GM19372 (cell line): ENCODE results near the gene ZRANB1.

Experiments
- ATAC-seq: cut with Tn5 transposase; IDR thresholded peaks from one replicate; pipeline ENCODE4 v1.9.1; 2021; ENCODE audit warnings: mild to moderate bottlenecking, low read depth, moderate library complexity; ENCODE audit not compliant: unreplicated experiment

The ZRANB1 gene

DNA sequence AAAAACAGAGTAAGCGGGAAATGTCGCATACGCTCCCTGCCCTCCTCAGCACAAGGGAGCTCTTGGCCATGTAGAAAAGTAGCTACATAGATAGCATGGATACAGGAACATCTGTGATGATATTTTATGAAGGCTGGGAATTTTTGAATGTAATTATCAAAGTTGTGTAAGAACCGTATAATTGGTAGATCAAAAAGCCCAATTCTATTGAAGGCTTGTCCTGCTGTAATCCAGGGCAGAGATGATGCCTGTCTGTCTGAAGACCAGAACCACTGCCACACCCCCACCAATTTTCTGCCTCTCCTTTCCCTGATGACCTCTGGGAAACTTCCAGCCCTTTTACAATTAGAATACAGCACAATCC is 51.4 kb downstream of the ZRANB1 start:
- ATAC-seq: no peak

DNA sequence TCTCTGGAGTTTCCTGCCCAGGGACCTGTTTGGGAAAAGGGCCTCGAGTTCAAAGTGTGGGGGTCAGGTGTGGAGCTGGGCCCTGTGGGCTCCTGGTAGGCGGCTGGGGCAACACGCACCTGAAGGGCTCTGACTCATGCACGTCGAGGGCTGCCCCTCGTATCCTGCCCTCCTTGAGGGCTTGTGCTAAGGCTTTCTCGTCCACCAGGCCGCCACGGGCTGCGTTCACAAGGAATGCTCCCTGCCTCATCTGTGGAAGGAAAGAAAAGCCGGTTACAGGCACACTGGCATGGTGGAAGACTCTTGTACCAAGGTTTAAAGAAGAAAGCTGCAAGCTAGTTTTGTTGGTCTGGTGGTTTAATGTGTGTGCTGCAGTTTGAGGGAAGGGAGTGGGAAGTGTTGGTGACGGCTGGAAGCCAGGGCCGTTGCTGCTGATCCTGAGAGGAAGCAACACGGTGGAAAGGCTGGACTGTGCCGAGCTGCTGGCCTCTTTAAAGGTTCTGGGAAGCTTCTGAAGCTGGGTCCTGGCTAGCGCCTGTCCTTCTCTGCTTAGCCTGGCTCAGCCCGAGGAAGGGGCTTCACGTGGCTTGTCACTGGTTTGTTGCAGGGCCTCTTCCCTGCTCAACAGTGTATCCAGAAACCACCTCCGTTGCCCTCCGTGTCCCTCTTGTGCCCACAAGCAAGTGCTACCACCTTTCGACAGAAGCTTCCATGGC is 52.0 kb downstream of the ZRANB1 start:
- ATAC-seq: no peak

DNA sequence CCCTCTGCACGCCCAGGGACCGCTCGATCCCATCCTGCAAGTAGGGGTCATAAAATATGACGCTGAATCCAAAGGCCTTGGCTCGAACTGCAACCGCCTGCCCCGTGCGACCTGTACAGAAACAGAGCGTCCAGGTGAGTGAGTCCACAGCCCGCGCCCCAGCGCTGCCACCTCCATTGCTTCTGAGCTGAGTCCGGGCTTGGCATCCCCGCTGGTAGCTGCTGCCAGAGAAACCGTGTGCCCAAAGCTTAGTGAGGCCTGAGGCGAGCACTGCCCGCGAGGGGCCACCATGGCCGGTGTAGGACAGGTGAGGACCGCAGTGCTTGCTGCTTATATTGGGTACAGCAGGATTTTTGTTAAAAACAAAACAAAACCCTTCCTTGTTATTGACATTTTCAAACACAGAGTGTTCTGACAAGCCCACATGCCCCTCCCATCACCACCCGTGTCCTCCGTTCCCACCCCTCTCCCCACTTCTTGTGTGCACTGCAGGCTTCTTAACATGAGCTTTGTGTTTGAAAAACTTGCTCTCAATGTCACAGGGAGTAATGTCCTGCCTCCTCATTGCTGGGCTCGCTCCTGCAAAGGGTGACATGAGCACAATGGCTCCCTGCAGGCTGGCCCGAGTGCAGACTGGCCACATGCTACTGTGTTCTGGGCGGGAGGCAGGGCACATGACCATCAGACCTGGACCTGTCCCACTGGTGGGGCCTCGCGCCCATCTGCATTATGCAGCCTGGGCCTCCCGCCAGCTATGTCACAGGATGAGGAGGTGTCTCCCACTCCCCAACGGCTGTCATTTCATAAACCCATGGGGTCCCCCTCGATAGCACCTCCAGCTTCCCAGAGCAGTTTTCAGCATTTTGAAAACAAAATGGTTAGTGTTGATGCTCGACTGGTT is 52.9 kb downstream of the ZRANB1 start:
- ATAC-seq: no peak

DNA sequence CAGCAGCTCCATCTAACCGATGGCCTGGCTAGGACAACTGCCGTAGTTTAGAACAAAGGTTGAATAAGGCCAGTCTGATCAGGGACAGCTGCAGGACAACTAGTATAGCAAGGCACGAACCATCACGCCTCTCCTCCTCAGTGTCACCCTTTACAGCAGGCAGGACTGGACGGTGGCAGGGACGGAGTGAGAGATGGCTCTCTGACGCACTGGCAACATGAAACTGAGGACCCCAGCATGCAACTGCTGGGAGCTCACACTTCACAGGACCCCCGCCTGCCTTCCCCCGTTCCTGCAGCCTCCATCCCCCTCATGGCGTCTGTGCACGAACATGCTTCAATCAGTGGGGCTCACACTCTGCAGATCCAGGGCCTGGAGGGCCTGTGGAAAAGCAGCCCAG is 53.7 kb downstream of the ZRANB1 start:
- no peak for ATAC-seq

DNA sequence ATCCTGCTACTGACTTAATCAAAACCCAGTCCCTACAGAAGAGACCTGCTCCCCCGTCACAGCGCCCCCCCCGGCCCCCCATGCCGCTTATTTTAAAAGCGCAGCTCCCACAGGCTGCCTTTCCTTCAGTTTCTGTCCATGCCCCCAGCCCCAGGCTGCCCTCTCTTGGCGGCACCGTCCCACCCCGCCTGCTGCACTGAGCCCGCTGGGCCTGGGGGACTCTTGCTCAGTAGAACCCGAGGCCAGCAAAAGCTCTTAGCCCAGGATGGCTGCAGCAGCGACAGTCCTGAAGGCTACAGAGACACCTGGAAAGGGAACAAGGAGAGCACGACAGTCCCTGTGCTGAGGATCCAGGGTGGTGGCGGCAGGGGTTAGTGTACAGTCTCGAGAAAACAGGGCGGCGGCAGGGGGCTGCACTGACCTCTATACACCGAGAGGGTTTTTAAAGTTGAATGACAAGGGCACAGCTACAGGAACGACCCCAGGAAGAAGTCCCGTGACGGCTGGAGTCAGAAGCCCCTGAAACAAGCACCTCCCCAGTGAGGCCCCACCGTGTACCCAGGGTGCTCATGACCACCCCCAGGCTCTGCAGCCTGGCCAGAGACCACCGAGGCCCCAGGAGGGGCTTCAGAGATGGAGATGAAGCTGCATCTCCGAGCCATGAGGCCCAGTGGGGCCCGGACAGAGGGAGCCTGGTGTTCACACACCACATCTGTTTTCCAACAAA is 54.4 kb downstream of the ZRANB1 start:
- ATAC-seq: no peak

DNA sequence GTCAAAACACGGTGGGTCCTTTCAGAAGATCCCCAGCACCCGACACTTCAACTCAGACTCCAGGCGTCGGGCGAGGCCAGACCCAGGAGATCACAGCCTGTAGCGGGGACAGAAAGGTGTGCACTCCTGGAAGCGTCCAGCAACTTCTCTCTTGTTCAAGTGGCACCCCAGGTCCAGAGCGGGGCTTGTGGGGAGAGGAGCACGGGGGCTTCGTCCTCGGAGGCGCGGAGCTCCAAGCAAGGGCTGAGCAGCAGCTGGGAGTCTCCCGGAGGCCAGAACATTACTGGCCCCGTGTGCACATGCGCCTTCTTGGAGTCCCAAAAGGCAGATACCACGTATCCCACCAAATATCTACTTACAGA is 54.9 kb downstream of the ZRANB1 start:
- no peak for ATAC-seq

DNA sequence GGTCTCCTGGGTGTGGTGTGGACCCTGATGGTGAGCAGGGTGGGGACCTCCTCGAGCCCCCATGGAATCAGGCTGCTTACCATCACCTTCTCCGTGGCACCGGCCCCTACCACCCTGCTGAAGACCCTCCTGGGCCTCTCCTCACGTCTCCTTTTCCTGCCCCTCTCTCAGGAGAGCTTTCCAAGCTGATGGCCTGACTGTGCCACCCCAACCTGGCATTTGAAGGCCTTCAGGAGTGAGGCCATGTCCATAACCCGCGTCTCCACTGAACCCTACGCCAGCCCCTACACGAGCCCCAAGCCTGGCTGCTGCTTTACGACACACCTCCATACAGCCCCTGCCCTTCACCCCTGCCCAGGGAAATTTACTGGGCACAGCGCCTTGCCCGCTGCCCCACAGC is 55.4 kb downstream of the ZRANB1 start:
- ATAC-seq: no peak

DNA sequence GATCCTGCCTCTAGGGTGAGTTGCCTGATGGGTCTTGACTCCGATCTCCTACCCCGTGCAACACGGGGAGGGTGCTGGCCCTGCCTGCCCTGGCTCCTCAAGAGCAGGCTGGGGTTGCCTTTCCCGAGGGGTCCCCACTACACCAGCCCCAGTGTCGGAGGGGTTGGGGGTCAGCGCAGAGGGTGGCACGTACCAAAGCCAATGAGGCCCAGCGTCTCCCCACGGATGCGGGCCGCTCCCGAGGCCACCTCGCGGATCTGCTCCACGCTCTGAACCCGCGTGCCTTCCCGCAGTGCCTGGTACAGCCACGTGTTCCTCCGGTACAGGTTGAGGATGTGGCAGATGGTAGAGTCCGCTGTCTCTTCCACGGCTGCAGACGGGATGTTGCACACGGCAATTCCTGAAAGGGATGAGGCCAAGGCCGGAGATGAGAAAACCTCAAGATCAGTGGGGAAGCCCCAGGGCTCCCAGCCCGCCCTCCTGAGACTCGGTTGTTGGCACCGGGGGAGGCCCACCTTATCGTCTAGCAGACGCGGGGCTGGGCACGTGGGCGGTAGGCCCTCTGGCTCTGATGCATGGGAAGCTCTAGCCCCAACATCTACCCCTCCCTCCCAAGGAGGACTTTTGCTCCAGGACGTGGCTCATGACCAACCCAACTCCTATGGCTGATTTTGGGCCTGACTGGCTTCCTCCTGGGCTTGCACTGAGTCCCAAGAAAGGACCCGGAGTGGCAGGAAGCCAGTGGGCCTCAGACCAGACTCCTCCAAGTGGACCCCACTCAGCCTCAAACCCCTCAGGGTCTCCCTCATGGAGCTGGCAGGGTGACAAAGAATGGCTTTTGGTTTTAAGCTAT is 56.1 kb downstream of the ZRANB1 start:
- no peak for ATAC-seq

DNA sequence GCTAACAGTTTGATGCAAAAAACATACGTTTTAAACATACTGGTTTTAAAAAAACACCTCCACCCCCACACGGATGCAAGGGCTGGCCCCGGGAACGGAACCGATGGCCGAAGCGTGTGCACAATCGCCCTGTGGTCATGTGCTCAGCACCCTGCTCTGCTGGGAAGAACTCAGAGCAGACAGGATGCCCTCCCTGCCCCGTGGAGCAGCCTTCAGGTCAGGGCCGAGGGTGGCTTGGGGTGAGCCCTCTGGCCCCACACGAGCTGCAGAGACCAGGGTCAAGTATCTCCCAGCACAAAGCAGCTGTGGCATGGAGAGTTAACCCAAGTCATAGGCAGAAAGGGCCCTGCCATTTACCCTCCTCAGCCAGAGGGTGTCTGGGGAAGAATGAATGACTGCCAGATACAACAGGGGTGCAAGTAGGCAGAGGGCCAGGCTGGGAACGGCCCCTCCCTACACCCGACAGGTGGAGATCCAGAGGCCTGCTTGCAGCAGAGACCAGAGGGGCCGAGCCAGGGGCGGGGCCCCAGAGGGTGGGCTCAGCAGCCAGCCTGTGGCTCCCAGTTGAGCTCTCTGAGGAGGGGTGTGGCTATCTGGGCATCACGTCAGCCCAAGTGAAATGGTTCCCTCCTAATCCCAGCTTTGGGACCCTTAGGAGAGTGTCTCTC is 56.8 kb downstream of the ZRANB1 start:
- no peak for ATAC-seq

DNA sequence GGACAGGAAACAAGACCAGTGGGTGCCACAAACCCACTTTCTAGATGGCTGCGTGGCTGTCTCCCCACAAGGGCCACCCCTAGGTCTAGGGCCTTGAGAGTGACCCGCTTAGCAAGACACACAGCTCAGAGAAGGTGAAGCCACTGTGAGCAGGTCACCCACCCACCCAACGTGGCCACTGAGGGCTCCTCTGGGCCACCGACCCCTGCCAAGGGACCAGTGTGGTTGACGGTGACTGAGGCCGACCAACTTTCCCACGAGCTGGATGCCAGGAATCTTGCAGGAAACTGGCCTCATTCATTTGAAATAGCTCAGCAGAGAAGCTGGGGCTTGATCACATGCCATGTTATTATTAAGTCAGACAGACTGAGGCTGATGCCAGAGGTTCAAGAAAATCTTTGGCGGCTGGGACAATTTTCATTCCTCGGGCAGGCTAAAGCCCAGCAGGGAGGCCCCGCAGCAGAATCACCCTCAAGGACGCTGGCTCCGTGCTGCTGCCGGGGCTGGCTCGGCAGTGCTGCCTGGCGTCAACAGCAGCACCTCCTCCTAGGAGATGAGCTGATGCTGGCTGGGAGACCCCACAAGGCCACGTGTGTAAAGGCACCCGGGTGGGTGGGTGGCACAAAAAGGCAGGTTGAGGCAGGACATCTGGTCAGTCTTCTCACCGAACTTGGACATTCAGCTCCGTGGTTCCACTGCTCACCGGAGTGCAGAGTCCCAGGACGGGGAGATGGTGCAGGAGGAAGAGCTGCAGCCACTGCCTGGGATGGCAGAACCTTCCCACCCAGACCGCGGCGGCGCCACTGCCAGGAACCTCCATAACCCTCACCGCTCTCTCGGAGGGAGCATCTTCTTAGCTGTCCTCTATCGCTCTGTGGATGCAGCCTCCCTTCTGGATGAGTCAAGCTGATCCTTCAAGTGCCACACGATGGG is 57.8 kb downstream of the ZRANB1 start:
- ATAC-seq: no peak

DNA sequence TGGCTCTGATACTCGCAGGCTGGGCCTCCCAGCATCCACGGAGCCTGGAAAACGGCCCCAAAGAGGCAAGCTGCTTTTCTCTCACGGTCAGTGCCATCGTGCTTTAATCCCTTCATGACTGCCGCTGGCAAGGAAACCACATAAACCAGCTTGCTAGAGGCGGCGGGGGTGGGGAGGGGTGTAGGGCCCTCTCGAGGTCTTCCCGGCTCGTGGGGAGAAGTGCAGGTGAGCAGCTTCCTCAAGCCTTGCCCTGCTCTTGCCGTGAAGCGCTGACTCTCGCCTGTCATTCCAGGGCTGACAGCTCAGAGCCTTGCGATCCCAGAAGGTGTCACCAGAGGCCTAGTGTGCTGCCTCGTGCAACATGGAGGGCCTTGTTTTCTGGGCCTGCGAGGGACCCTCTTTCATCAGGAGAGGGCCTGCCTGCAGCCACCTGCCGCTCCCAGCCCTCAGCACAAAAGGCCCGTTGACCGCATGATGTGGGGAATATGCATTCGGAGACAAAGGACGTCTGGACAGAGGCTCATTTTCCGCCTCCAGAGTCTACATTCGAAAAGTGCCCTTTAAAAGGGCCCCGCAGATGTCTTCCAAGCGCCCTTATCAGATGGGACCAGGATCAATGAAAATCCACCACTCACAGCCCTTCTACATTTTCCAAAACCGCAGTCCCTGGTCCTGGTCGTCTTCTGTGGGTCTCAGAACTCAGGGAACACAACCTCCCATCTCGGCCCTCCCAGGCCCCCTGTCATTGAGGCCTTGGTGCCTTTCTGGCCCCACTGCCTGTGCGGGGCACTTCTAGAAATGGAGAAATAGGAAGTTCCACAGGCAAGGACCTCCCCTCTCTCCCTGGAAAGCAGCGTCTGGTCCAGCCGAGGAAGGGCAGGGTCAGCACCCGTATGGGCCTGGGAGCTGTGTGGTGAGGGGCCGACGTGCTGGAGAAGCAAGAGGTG is 58.7 kb downstream of the ZRANB1 start:
- ATAC-seq: no peak

DNA sequence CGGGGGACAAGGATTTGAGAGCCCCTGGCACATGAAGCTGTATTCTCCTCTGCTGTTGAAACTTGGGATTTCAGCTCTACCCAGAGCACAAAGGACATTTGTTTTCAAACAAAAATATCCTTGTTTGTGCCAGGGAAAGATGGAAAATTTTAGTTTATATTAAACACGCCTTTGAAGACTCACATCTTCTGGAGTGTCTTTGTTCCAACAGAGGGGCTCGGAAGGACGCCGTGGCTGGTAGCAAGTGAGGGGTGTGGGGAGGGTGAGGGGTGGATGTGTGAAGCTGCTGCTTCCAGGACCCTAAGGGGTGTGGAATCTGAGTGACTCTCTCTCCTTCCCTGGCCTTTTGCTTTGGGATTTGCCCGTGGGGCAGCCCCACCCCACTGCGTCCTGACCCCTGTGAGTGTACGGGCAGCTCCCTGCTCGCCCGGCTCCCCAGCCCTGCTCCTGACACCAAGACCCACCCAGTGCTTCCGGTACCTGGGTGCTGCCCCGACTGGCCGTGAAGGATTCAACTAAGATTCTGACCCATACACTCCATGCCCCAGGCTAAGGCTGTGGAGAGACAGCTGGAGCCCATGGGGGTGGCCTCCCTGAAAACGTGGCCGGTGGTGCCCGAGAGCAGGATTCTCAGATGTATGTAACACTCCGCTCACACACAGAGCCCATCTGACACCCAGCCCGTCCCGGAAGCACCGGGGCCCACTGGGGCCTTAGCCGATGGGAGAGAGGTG is 59.6 kb downstream of the ZRANB1 start:
- ATAC-seq: no peak

DNA sequence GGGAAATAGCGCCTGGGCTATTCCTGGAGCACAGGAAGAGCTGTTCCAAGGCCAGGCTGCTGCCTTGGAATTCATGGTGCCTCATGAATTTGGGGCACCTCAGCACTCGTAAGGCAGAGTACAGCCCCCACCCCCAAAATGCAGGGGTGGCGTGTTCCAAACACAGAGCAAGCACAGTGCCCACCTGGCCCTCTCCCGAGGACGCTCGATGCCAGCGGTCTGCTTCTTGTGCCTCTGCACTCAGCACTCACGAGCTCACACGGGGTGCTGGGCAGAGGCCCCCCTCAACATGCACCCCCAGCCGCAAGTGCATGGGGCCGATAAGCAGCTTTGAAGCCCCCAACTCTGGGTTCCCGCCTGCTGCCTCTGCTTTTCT is 60.1 kb downstream of the ZRANB1 start:
- no peak for ATAC-seq

DNA sequence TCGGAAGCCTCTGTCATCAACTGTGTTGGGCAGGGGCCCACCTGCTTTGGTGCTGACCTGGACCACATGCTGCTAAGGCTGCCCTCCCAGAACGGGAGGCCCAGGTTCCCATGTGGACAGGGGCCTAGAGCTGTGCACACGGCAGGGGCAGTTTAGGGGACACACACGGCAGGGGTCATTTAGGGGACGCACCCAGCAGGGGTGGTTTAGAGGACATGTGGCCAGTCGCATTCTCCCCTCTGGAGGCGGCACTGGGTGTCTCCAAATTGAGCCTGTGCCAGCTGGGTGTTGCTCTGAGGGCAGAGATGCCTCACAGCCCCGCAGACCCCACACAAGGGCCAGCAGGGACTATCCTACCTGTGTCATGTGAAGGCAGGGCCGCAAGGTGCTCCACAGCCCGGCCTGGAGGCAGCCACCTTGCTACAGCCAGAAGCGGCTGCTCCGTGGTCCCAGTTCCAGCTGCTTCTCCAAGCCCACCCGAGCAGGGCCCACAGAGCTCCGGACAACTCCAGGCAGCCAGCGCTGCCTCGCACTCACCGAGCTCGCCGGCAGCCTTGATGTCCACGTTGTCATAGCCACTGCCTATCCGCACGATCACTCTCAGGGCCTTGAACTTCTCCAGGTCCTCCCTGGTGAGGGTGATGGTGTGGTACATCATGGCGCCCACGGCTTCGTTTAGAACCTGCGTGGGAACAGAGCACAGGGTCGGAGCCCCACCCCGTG is 60.7 kb downstream of the ZRANB1 start:
- ATAC-seq: no peak

DNA sequence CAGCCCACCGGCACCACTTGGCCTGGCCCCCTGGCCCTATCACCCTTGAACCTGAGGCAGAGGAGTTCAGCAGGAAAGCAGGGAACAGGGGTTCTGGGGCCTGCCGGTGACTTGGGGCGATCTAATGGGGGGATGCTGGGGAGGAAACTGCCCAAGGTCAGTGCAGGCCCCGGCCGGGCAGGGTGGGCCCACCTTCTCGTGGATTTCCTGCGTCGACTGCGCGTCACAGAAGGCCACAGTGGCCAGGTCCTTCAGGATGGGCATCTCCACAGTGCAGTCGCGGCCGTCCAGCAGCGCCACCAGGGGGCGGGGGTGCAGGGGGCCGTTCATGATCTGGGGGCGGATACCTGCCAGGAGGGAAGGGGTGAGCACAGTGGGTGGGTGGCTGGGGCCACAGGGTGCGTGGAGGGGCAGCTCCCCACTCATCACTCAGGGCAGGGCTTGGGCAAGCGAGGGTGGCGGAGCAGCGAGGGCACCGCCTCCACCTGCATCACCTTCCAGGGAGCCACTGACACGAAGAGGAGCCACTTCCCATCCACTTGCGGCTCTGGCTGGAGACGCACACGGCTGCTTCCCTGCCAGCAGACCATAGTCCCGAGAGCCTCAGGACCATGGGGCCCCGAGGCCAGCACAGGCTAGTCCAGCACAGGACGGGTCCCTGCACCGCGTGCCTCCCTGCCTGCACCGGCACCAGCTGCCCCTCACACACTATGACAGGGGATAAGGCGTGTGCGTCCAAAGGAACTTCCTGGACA is 61.4 kb downstream of the ZRANB1 start:
- ATAC-seq: no peak

DNA sequence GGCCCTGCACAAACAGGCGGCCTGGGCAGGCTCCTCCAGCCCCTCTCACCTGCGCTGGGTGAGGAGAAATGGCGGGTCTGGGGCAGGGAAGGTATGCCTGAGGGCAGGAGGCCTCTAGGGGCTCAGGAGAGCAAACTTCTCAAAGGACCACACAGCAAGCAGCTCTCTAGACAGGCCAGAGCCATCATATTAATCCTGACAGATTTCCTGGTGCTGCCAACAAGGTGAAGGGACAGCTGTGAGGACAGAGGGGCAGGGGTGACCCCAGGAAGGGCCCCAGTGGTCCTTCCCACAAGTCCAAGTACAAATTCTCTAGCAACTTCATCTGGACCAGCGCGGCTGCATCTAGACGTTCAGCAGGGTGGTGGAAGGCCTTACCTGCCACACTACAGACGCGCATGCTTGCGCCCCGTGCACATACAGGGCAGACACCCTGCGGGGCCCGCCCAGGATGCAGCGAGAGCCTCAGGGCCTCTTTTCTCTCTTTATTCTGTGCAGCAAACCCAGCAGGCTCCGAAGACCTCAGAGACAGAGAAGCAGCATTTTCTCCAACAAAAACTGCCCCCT is 62.1 kb downstream of the ZRANB1 start:
- ATAC-seq: no peak
